CD4-positive, alpha-beta T cell (primary cell): ENCODE measurements around the gene FAM13C. TPM values are rescaled to one million over a fixed set of nuclear protein-coding genes. Genes with fewer than 3 reads are reported as not detected.

ENCODE experiments used
- ATAC-seq: fragments of 200-7000 bp; cut with Tn5 transposase; one replicate; pipeline ENCODE4 v1.10.0; 2022; ENCODE audit warnings: mild to moderate bottlenecking; ENCODE audit not compliant: poor library complexity
- CTCF ChIA-PET: fragments of 350-600 bp; sonication (Branson Sonifier 250); formaldehyde crosslinking; loops from one replicate; lab custom pipeline; 2021; ENCODE audit warnings: antibody characterized with exemption, inconsistent platforms; lab: Charles Lee
- POLR2A ChIA-PET: fragments of 350-600 bp; sonication (Branson Sonifier 250); formaldehyde crosslinking; loops from one replicate; lab custom pipeline; 2021; ENCODE audit warnings: antibody characterized with exemption, inconsistent platforms; lab: Charles Lee
- DNase-seq, 14 experiments: peaks; one replicate each; pipeline ENCODE4 v3.0.0-alpha.2; 2013 to 2020; ENCODE audit warnings: mixed read lengths in 2 of 14
- H3K27ac ChIP-seq, 2 donors: one replicate each; pipeline versions ENCODE4 v1.5.1 to v1.7.0; 2013; ENCODE audit warnings: low read length in 2 of 2, low read depth in 1 of 2, mild to moderate bottlenecking in 1 of 2
- H3K27me3 ChIP-seq, 2 experiments: 1 replicate in 1 of 2; 2 replicates in 1 of 2; pipeline versions ENCODE4 v1.6.1 to v1.7.0; 2013; ENCODE audit warnings: low read length in 2 of 2, control low read depth in 1 of 2, mild to moderate bottlenecking in 1 of 2, moderate library complexity in 1 of 2; ENCODE audit not compliant: insufficient read depth in 2 of 2, control insufficient read depth in 1 of 2
- H3K36me3 ChIP-seq: one replicate; pipeline ENCODE4 v1.6.1; 2013; ENCODE audit warnings: low read length, control low read depth; ENCODE audit not compliant: insufficient read depth
- H3K4me1 ChIP-seq: one replicate; pipeline ENCODE4 v1.6.1; 2013; ENCODE audit warnings: low read length, control low read depth; ENCODE audit not compliant: insufficient read depth
- H3K4me3 ChIP-seq: one replicate; pipeline ENCODE4 v1.5.1; 2013; ENCODE audit warnings: mild to moderate bottlenecking, low read length, moderate library complexity
- H3K9me3 ChIP-seq, 2 experiments: 1 replicate in 1 of 2; 2 replicates in 1 of 2; pipeline versions ENCODE4 v1.6.1 to v1.7.0; 2013; ENCODE audit warnings: low read length in 2 of 2, mild to moderate bottlenecking in 2 of 2, control low read depth in 1 of 2, moderate library complexity in 1 of 2; ENCODE audit not compliant: control insufficient read depth in 1 of 2, insufficient read depth in 1 of 2
- H3K27ac Mint-ChIP-seq: one replicate; pipeline ENCODE4 v1.8.0; 2020; ENCODE audit warnings: mixed read lengths
- H3K27me3 Mint-ChIP-seq: one replicate; pipeline ENCODE4 v1.8.0; 2021; ENCODE audit warnings: mixed read lengths
- H3K36me3 Mint-ChIP-seq: one replicate; pipeline ENCODE4 v1.8.0; 2021; ENCODE audit warnings: low read depth, mixed read lengths
- H3K4me1 Mint-ChIP-seq: one replicate; pipeline ENCODE4 v1.8.0; 2021; ENCODE audit warnings: low read depth, mixed read lengths
- H3K4me3 Mint-ChIP-seq: one replicate; pipeline ENCODE4 v1.8.0; 2020; ENCODE audit warnings: mild to moderate bottlenecking, mixed read lengths
- H3K9me3 Mint-ChIP-seq: one replicate; pipeline ENCODE4 v1.8.0; 2020; ENCODE audit warnings: mixed read lengths
- intact Hi-C, 2 experiments: fragments of 100-400 bp; cut with DNase I in 1 of 2; cut with micrococcal nuclease in 1 of 2; formaldehyde crosslinking; loops; one replicate each; pipeline versions ENCODE4 v1.15.1 to v1.9.0; 2023 to 2025; cut with DNase I, micrococcal nuclease
- total RNA-seq, 174 experiments: library from RNA in 2 of 174; stranded (reverse) in 2 of 174; gene quantifications; one replicate each; pipeline ENCODE4 v1.2.3 and lab custom pipeline; 2021 to 2026
- TF ChIP-seq, protein P1 (sequence below): fragments of 200-600 bp; IDR thresholded peaks from one replicate; pipeline ENCODE4 v1.8.0; 2022; ENCODE audit warnings: antibody characterized with exemption, mild to moderate bottlenecking

FAM13C gene
- total RNA-seq, 2 experiments from 2014 or later, result not detected

DNA sequence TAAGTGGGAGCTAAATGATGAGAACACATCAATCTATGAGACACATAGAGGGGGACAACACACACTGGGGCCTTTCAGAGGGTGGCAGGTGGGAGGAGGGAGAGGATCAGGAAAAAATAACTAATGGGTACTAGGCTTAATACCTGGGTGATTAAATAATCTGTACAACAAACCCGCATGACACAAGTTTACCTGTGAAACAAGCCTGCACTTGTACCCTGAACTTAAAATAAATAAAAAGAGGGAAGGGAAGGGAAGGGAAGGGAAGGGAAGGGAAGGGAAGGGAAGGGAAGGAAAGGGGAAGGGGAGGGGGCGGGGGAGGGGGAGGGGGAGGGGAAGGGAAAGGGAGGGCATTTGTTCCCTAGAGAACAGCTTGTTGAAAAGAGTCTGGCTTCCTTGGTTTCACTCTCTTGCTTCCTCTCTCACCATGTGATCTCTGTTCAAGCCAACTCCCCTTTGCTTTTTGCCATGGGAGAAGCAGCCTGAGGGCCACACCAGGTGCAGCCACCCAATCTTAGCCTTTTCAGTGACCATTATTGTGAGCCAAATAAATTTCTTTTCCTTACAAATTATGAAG lies 57.7 kb downstream of the FAM13C start:
- DNase-seq, result no peak
- H3K27me3 Mint-ChIP-seq, result no peaks in the 10 kb centered on the region
- H3K27ac Mint-ChIP-seq, result no peak overlapping the region
- ChIA-PET CTCF (no interaction called here), POLR2A (interaction anchor here (0.6 kb wide), 1 partner anchor 594 kb away, joined by 3 read pairs; no protein-coding TSS in a partner anchor)
- no peak for ATAC-seq
- no peak overlapping the region for H3K4me3 Mint-ChIP-seq
- Histone ChIP-seq H3K27me3 (no peaks in the 10 kb centered on the region), H3K36me3 (no peaks in the 10 kb centered on the region), H3K9me3 (no peaks in the 10 kb centered on the region), H3K4me3 (no peak overlapping the region), H3K4me1 (no peaks in the 10 kb centered on the region), H3K27ac (no peak overlapping the region)
- no peaks in the 10 kb centered on the region for H3K36me3 Mint-ChIP-seq
- H3K4me1 Mint-ChIP-seq, result no peaks in the 10 kb centered on the region
- TF ChIP-seq, protein P1, sequence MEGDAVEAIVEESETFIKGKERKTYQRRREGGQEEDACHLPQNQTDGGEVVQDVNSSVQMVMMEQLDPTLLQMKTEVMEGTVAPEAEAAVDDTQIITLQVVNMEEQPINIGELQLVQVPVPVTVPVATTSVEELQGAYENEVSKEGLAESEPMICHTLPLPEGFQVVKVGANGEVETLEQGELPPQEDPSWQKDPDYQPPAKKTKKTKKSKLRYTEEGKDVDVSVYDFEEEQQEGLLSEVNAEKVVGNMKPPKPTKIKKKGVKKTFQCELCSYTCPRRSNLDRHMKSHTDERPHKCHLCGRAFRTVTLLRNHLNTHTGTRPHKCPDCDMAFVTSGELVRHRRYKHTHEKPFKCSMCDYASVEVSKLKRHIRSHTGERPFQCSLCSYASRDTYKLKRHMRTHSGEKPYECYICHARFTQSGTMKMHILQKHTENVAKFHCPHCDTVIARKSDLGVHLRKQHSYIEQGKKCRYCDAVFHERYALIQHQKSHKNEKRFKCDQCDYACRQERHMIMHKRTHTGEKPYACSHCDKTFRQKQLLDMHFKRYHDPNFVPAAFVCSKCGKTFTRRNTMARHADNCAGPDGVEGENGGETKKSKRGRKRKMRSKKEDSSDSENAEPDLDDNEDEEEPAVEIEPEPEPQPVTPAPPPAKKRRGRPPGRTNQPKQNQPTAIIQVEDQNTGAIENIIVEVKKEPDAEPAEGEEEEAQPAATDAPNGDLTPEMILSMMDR, result no peak
- peaks cover 3% of the 10 kb centered on the region for H3K9me3 Mint-ChIP-seq
- intact Hi-C loops, result no loop called here

DNA sequence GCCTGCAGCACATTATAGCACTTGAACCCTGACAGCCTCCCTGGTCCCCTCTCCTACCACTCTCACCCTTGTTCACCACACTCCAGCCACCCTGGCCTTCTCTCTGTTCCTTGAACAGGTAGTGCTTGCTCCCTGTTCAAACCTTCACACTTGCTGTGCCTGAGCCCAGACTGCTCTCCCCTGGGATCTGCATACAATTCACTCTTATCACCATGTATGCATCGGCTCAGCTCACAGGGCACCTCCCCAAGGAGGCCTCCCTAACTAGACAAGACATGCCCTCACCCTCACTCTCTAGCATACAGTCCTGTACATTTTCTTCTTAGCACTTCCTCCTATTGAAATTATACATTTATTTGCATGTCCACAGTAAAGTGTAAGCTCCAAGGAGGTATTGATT lies 59.3 kb downstream of the FAM13C start:
- Mint-ChIP-seq H3K4me3 (no peak overlapping the region), H3K36me3 (no peaks in the 10 kb centered on the region), H3K27ac (no peak overlapping the region), H3K4me1 (no peaks in the 10 kb centered on the region), H3K27me3 (no peaks in the 10 kb centered on the region), H3K9me3 (peaks cover 3% of the 10 kb centered on the region)
- Histone ChIP-seq H3K36me3 (no peaks in the 10 kb centered on the region), H3K27me3 (no peaks in the 10 kb centered on the region), H3K27ac (no peak overlapping the region), H3K4me1 (no peaks in the 10 kb centered on the region), H3K4me3 (no peak overlapping the region), H3K9me3 (no peaks in the 10 kb centered on the region)
- ChIA-PET CTCF (no interaction called here), POLR2A (no interaction called here)
- ATAC-seq (no peak), DNase-seq (no peak)
- TF ChIP-seq, protein P1, result no peak
- intact Hi-C loops, result no loop called here

DNA sequence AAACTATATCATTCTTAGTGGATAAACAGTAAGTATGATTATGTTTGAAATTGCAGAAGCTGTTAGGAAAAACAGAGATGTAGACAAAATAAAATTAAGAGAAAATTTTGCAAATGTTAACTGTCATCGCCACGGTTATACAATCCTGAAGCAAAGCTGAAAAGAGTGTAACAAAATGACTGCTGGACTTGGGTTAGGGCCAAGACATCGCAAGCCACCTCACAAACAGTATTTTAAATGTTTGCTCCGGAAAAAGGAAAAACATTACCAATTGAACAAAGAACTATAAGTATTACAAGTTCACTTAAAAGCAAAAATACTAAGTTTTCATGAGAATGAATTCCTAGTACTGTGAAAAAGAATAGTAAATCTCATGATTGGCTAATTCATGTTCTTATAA lies 60.0 kb downstream of the FAM13C start:
- H3K27me3 ChIP-seq, result no peaks in the 10 kb centered on the region
- POLR2A ChIA-PET, result no interaction called here
- Mint-ChIP-seq H3K4me3 (no peak overlapping the region), H3K9me3 (peaks cover 3% of the 10 kb centered on the region), H3K4me1 (no peaks in the 10 kb centered on the region), H3K36me3 (no peaks in the 10 kb centered on the region), H3K27me3 (no peaks in the 10 kb centered on the region), H3K27ac (no peak overlapping the region)
- CTCF ChIA-PET, result no interaction called here
- no peak for DNase-seq
- TF ChIP-seq, protein P1, result no peak
- intact Hi-C loops, result no loop called here
- H3K4me1 ChIP-seq, result no peaks in the 10 kb centered on the region
- H3K27ac ChIP-seq, result no peak overlapping the region
- no peak for ATAC-seq
- H3K4me3 ChIP-seq, result no peak overlapping the region
- H3K9me3 ChIP-seq, result no peaks in the 10 kb centered on the region
- H3K36me3 ChIP-seq, result no peaks in the 10 kb centered on the region
